HepG2 (cell line): ENCODE measurements around the gene DDTL.
"Not testable (repeated sequence)": the region's sequence is repeated elsewhere in the genome, so short reads cannot be mapped to it uniquely, and the experiment has no call there.

Experiments used
- ATF5 ChIP-seq: sonication (generic); formaldehyde crosslinking; IDR thresholded peaks from 2 replicates; pipeline ENCODE4 v1.4.0; 2020; ENCODE audit warnings: mild to moderate bottlenecking, low read depth, missing genetic modification reagents
- BORCS8-MEF2B ChIP-seq: sonication (generic); formaldehyde crosslinking; IDR thresholded peaks from 2 replicates; pipeline ENCODE4 v1.8.0; 2022; ENCODE audit warnings: mild to moderate bottlenecking, missing genetic modification reagents
- CTCF ChIP-seq: sonication (generic); formaldehyde crosslinking; IDR thresholded peaks from 2 replicates; pipeline ENCODE4 v1.5.0; 2020; ENCODE audit warnings: mild to moderate bottlenecking, missing genetic modification reagents, moderate library complexity
- HES4 ChIP-seq: sonication (generic); formaldehyde crosslinking; IDR thresholded peaks from 2 replicates; pipeline ENCODE4 v1.9.0; 2021; ENCODE audit warnings: mild to moderate bottlenecking, missing genetic modification reagents, borderline replicate concordance
- MNT ChIP-seq: fragments of 450-650 bp; IDR thresholded peaks from 2 replicates; pipeline ENCODE4 v1.6.1; 2016
- MTF1 ChIP-seq: sonication (generic); formaldehyde crosslinking; IDR thresholded peaks from 2 replicates; pipeline ENCODE4 v1.5.0; 2020; ENCODE audit warnings: missing genetic modification reagents
- NFYC ChIP-seq: IDR thresholded peaks from 2 replicates; pipeline ENCODE4 v1.6.1; 2016; ENCODE audit warnings: missing genetic modification reagents, missing compliant biosample characterization
- RBM22 ChIP-seq: fragments of 200-400 bp; formaldehyde crosslinking; optimal IDR thresholded peaks from 2 replicates; pipeline ENCODE3; 2017; ENCODE audit warnings: mild to moderate bottlenecking, low read length, moderate library complexity
- SIN3A ChIP-seq: IDR thresholded peaks from 2 replicates; pipeline ENCODE4 v1.6.1; 2011; ENCODE audit warnings: low read depth, mild to moderate bottlenecking, control low read depth, low read length, borderline replicate concordance
- SP1 ChIP-seq, 2 experiments: fragments of 450-650 bp in 1 of 2; sonication (generic) in 1 of 2; formaldehyde crosslinking in 1 of 2; IDR thresholded peaks; 2 replicates each; pipeline versions ENCODE4 v1.4.0 to v1.6.1; 2016 to 2020; ENCODE audit warnings: missing genetic modification reagents in 1 of 2
- SUZ12 ChIP-seq: fragments of 150-350 bp; IDR thresholded peaks from 2 replicates; pipeline ENCODE4 v1.6.1; 2014; ENCODE audit warnings: low read depth, low read length
- ZNF292 ChIP-seq: sonication (generic); formaldehyde crosslinking; IDR thresholded peaks from 2 replicates; pipeline ENCODE4 v1.8.1; 2022; ENCODE audit warnings: mild to moderate bottlenecking, low read depth, missing genetic modification reagents, borderline replicate concordance
- ZZZ3 ChIP-seq: sonication (generic); formaldehyde crosslinking; IDR thresholded peaks from 2 replicates; pipeline ENCODE4 v1.4.0; 2020; ENCODE audit warnings: missing genetic modification reagents, mild to moderate bottlenecking, borderline replicate concordance
- TF ChIP-seq, protein P1 (sequence below): sonication (generic); formaldehyde crosslinking; IDR thresholded peaks from 2 replicates; pipeline ENCODE4 v1.4.0; 2020; ENCODE audit warnings: missing genetic modification reagents

GRCh38 chr22:23966568-23966967 lies at the start of gene DDTL:
- not testable (repeated sequence) for TF ChIP-seq RBM22; SIN3A; ZNF292 (CRISPR knock-in tag); ATF5 (CRISPR knock-in tag); ZZZ3 (CRISPR knock-in tag); MNT; NFYC (CRISPR knock-in tag); MTF1 (CRISPR knock-in tag); HES4 (CRISPR knock-in tag); SUZ12; BORCS8-MEF2B (CRISPR knock-in tag); CTCF (CRISPR knock-in tag); SP1 (IDR thresholded peaks at IDR 0.05); SP1 (CRISPR knock-in tag; IDR thresholded peaks at IDR 0.05)
- TF ChIP-seq, protein P1, sequence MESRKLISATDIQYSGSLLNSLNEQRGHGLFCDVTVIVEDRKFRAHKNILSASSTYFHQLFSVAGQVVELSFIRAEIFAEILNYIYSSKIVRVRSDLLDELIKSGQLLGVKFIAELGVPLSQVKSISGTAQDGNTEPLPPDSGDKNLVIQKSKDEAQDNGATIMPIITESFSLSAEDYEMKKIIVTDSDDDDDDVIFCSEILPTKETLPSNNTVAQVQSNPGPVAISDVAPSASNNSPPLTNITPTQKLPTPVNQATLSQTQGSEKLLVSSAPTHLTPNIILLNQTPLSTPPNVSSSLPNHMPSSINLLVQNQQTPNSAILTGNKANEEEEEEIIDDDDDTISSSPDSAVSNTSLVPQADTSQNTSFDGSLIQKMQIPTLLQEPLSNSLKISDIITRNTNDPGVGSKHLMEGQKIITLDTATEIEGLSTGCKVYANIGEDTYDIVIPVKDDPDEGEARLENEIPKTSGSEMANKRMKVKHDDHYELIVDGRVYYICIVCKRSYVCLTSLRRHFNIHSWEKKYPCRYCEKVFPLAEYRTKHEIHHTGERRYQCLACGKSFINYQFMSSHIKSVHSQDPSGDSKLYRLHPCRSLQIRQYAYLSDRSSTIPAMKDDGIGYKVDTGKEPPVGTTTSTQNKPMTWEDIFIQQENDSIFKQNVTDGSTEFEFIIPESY, result not testable (repeated sequence)
